Endothelial cell (in vitro differentiated cells): ENCODE results near the gene BCL2. TPM values are rescaled to one million over a fixed set of nuclear protein-coding genes. Genes with fewer than 3 reads are reported as not detected.

ENCODE experiments used
- DNase-seq: peaks from one replicate; pipeline ENCODE4 v3.0.0; 2021; ENCODE audit warnings: low spot score
- H3K27ac Mint-ChIP-seq: one replicate; pipeline ENCODE4 v1.8.0; 2021; ENCODE audit warnings: mixed read lengths, inconsistent platforms; ENCODE audit not compliant: unreplicated experiment
- H3K27me3 Mint-ChIP-seq: one replicate; pipeline ENCODE4 v1.8.0; 2021; ENCODE audit warnings: mild to moderate bottlenecking, moderate library complexity, mixed read lengths, inconsistent platforms; ENCODE audit not compliant: unreplicated experiment
- H3K36me3 Mint-ChIP-seq: one replicate; pipeline ENCODE4 v1.8.0; 2021; ENCODE audit warnings: mild to moderate bottlenecking, low read depth, mixed read lengths, inconsistent platforms; ENCODE audit not compliant: unreplicated experiment
- H3K4me1 Mint-ChIP-seq: one replicate; pipeline ENCODE4 v1.8.0; 2021; ENCODE audit warnings: mild to moderate bottlenecking, mixed read lengths, inconsistent platforms; ENCODE audit not compliant: unreplicated experiment
- H3K4me3 Mint-ChIP-seq: one replicate; pipeline ENCODE4 v1.8.0; 2021; ENCODE audit warnings: mild to moderate bottlenecking, mixed read lengths, inconsistent platforms; ENCODE audit not compliant: unreplicated experiment
- H3K9me3 Mint-ChIP-seq: one replicate; pipeline ENCODE4 v1.8.0; 2021; ENCODE audit warnings: mixed read lengths, inconsistent platforms; ENCODE audit not compliant: unreplicated experiment
- total RNA-seq: library from RNA; stranded (reverse); fragmentation: NEBNext Ultra II Directional; extraction: Animal tissue kit (Norgen Biotek cat#: 25700); gene quantifications from one replicate; pipeline ENCODE4 v1.2.1, GENCODE V29; 2021; ENCODE audit not compliant: unreplicated experiment
- TF ChIP-seq, protein P1 (sequence below): fragments of 200-600 bp; sonication (generic); IDR thresholded peaks from one replicate; pipeline ENCODE4 v1.5.0; 2021; ENCODE audit warnings: antibody characterized with exemption; ENCODE audit not compliant: unreplicated experiment

BCL2 gene
- total RNA-seq, 1 donor from 2014 or later: 9.2 TPM

DNA sequence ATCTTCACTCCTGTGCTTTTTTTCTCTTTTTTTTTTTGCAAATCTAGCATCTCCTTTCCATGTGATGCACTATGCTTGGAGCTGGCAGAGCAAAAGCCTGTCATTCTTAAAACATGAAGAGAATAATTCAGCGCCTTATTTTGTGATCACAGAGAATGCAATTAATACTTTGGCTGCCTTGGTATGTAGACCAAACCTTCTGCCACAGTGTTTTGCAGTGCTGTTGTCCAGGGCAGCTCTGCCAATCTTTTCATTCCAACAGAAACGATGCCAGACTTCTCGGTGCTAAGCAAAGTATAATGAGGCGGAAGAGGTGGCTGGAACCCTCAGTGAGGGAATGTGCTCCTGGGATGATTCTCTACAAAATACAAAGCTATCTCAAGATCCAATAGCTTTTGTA lies 25.6 kb downstream of the BCL2 start:
- TF ChIP-seq, protein P1, sequence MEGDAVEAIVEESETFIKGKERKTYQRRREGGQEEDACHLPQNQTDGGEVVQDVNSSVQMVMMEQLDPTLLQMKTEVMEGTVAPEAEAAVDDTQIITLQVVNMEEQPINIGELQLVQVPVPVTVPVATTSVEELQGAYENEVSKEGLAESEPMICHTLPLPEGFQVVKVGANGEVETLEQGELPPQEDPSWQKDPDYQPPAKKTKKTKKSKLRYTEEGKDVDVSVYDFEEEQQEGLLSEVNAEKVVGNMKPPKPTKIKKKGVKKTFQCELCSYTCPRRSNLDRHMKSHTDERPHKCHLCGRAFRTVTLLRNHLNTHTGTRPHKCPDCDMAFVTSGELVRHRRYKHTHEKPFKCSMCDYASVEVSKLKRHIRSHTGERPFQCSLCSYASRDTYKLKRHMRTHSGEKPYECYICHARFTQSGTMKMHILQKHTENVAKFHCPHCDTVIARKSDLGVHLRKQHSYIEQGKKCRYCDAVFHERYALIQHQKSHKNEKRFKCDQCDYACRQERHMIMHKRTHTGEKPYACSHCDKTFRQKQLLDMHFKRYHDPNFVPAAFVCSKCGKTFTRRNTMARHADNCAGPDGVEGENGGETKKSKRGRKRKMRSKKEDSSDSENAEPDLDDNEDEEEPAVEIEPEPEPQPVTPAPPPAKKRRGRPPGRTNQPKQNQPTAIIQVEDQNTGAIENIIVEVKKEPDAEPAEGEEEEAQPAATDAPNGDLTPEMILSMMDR: no peak
- DNase-seq: no peak
- Mint-ChIP-seq H3K9me3 (no peaks in the 10 kb centered on the region), H3K27ac (no peak overlapping the region), H3K36me3 (no peaks in the 10 kb centered on the region), H3K4me3 (no peak overlapping the region), H3K4me1 (peaks cover 21% of the 10 kb centered on the region), H3K27me3 (peaks cover 2% of the 10 kb centered on the region)

DNA sequence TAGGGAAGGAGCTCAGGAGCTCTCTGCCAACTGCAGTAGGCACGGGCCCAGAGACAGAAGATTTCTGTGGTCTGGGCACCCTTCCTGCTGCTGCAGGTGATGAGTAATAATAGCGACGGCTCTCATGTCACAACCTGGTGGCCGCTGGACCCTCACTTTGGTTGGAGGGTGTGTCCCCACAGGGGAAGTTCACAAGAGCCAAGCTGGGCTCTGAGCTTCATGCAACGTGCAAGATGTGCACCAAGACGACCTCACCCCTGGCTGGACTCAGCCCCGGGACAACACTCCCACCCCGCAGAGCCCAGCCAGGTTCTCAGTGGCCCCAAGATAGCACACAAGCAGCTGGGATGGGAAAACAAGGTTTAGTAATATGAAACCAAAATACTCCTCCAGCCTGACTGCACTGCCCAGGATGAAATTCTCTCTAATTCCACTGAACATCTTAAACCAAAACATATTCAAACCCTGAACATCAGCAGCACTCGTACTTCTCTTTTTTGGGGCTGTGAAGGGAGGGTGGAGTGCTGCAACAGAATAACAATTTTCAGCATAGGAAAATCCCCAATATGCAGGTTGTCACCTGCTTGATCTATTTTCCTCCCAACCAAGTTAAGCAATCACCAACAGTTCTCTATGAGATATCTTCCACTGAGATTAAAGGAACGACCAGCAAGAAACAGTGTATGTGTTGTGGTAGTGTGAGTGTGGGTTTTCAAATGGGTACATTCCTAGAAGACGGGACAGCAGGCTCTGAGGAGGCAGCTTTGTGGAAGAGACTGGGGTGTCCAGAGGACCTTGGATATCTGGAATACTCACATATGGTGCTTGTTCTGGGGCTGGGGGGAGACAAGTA lies 26.5 kb downstream of the BCL2 start:
- no peaks in the 10 kb centered on the region for H3K9me3 Mint-ChIP-seq
- peaks cover 2% of the 10 kb centered on the region for H3K27me3 Mint-ChIP-seq
- H3K4me3 Mint-ChIP-seq: no peak overlapping the region
- H3K27ac Mint-ChIP-seq: no peak overlapping the region
- no peaks in the 10 kb centered on the region for H3K36me3 Mint-ChIP-seq
- no peak for DNase-seq
- peaks cover 14% of the 10 kb centered on the region for H3K4me1 Mint-ChIP-seq
- TF ChIP-seq, protein P1: no peak

DNA sequence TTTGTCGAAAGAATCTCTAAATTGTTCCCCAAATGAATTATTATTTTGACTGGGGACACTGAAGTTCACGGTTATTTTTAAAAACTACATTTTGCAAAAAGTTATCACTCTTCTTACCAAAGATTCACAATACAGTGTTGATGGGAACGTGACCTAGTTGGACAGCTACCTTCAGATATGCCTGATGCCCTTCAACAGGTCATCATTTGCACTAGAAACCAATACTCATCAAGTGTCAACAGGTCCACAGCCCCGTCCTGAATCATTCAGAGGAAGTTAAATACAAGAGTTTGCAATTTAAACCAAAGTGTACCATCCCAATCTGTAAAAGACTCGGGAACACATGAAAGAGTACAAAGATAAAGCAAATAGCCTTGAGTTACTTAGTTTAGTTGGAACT lies 28.3 kb downstream of the BCL2 start:
- no peak for DNase-seq
- no peaks in the 10 kb centered on the region for H3K9me3 Mint-ChIP-seq
- peaks cover 2% of the 10 kb centered on the region for H3K27me3 Mint-ChIP-seq
- no peaks in the 10 kb centered on the region for H3K36me3 Mint-ChIP-seq
- no peak overlapping the region for H3K27ac Mint-ChIP-seq
- no peak overlapping the region for H3K4me3 Mint-ChIP-seq
- peaks cover 14% of the 10 kb centered on the region for H3K4me1 Mint-ChIP-seq
- TF ChIP-seq, protein P1: no peak

DNA sequence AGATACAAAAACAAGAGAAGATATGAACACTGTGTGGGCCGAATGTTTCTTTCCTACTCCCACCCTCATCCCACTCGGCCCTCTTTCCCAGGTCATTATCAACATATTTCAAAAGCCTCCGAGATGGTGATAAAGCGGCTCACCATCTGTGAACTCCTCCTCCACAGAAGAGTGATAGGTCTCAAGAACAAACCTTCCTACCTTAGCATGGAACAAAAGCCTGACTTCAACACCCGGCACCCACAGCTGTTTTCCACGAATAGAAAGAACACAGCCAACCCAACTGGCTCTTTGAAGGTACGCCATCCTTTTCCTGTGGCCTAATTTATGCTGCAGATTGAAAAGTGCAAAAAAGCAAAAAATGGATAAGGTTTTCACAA lies 28.8 kb downstream of the BCL2 start:
- peaks cover 14% of the 10 kb centered on the region for H3K4me1 Mint-ChIP-seq
- no peak for DNase-seq
- no peak overlapping the region for H3K4me3 Mint-ChIP-seq
- H3K36me3 Mint-ChIP-seq: no peaks in the 10 kb centered on the region
- TF ChIP-seq, protein P1: no peak
- no peaks in the 10 kb centered on the region for H3K9me3 Mint-ChIP-seq
- peaks cover 2% of the 10 kb centered on the region for H3K27me3 Mint-ChIP-seq
- no peak overlapping the region for H3K27ac Mint-ChIP-seq

DNA sequence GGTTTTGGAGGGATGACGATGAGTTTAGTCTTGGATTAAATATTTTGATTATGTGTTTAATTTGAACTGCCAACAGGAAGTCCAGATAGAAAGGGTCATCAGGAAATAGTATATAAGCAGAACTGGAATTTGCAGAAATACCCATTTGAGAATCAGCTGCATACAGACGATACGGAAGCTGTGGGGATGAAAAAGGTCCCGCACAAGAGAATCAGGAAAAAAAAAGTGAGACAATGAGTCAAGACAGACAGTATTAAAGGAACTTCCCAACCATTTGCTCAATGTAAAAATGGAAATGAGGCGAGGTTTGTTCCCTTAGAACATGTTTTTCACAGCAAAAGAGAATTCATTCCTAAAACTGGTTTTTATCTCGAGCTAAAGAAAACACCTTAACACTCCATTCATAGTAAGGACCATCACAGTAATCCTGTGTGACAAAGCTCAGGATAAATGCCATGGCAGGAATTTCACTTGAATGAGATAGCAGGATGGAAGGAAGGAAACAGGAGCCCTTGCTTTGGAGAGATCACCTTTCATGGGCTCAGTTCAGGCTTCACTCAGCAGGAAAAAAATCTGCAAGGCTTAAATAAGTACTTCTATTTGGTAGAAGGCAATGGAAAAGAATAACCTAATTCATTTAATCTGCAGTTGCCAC lies 29.3 kb downstream of the BCL2 start:
- no peak overlapping the region for H3K27ac Mint-ChIP-seq
- H3K9me3 Mint-ChIP-seq: no peaks in the 10 kb centered on the region
- no peak overlapping the region for H3K4me3 Mint-ChIP-seq
- no peaks in the 10 kb centered on the region for H3K27me3 Mint-ChIP-seq
- H3K36me3 Mint-ChIP-seq: no peaks in the 10 kb centered on the region
- no peak for DNase-seq
- peaks cover 14% of the 10 kb centered on the region for H3K4me1 Mint-ChIP-seq
- TF ChIP-seq, protein P1: no peak
